ENCODE measurements around the gene SERPINA6.
"Not testable (repeated sequence)": the region's sequence is repeated elsewhere in the genome, so short reads cannot be mapped to it uniquely, and the experiment has no call there.

SERPINA6 gene

GRCh38 chr14:94291906-94292525 lies 31.1 kb downstream of the SERPINA6 start:
- no peak for DNase-seq (ENCODE audit: low spot score)

GRCh38 chr14:94291159-94291905 lies 31.8 kb downstream of the SERPINA6 start:
- DNase-seq (ENCODE audit: low spot score) = no peak

GRCh38 chr14:94290197-94290596 lies 32.9 kb downstream of the SERPINA6 start:
- DNase-seq (ENCODE audit: low spot score) = no peak

- DNase-seq (ENCODE audit: low spot score) = no peak
Measured at GRCh38 chr14:94288610-94289465, 34.3 kb downstream of the SERPINA6 start.

GRCh38 chr14:94285158-94285557 lies 38.0 kb downstream of the SERPINA6 start:
- no peak for DNase-seq (ENCODE audit: low spot score)

- DNase-seq (ENCODE audit: low spot score) = no peak
Measured at GRCh38 chr14:94284221-94284620, 38.9 kb downstream of the SERPINA6 start.

- DNase-seq (ENCODE audit: low spot score) = no peak
Measured at GRCh38 chr14:94282991-94283723, 40.0 kb downstream of the SERPINA6 start.

- no peak for DNase-seq (ENCODE audit: low spot score)
Measured at GRCh38 chr14:94278731-94279130, 44.4 kb downstream of the SERPINA6 start.

GRCh38 chr14:94276898-94277561 lies 46.1 kb downstream of the SERPINA6 start:
- not testable (repeated sequence) for DNase-seq (ENCODE audit: low spot score)

- no peak for DNase-seq (ENCODE audit: low spot score)
Measured at GRCh38 chr14:94269156-94269555, 54.0 kb downstream of the SERPINA6 start.

GRCh38 chr14:94268582-94268981 lies 54.6 kb downstream of the SERPINA6 start:
- DNase-seq (ENCODE audit: low spot score) = not testable (repeated sequence)

GRCh38 chr14:94267352-94267751 lies 55.8 kb downstream of the SERPINA6 start:
- DNase-seq (ENCODE audit: low spot score) = no peak

- DNase-seq (ENCODE audit: low spot score) = not testable (repeated sequence)
Measured at GRCh38 chr14:94264195-94264594, 58.9 kb downstream of the SERPINA6 start.

Measured in HuH-7.5 (cell line).